HG03439 (cell line): ENCODE data around the gene CD37.
"Not testable (repeated sequence)": the region's sequence is repeated elsewhere in the genome, so short reads cannot be mapped to it uniquely, and the experiment has no call there.

ENCODE experiments used
- ATAC-seq: cut with Tn5 transposase; IDR thresholded peaks from one replicate; pipeline ENCODE4 v1.9.1; 2021; ENCODE audit warnings: mild to moderate bottlenecking, moderate library complexity; ENCODE audit not compliant: unreplicated experiment

Gene CD37, protein sequence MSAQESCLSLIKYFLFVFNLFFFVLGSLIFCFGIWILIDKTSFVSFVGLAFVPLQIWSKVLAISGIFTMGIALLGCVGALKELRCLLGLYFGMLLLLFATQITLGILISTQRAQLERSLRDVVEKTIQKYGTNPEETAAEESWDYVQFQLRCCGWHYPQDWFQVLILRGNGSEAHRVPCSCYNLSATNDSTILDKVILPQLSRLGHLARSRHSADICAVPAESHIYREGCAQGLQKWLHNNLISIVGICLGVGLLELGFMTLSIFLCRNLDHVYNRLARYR

GRCh38 chr19:49335071-49335783 lies at the start of gene CD37:
Gene CD37 (plus strand): TSS chr19:49335406. CDS start chr19:49335541, 135 bp downstream.
- ATAC-seq: no peak

- no peak for ATAC-seq
Measured at GRCh38 chr19:49287141-49287770, 48.0 kb upstream of the CD37 start.

GRCh38 chr19:49288205-49288604 lies 47.0 kb upstream of the CD37 start:
- ATAC-seq: not testable (repeated sequence)

DNA sequence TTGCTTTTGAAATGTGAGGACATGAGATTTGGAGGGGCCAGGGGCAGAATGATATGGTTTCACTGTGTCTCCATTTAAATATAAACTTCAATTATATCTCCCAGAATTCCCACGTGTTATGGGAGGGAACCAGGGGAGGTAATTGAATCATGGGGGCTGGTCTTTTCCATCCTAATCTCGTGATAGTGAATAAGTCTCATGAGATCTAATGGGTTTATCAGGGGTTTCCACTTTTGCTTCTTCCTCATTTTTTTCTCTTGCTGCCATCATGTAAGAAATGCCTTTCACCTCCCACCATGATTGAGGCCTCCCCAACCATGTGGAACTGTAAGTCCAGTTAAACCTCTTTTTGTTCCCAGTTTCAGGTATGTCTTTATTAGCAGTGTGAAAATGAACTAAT lies 45.9 kb upstream of the CD37 start:
- not testable (repeated sequence) for ATAC-seq

DNA sequence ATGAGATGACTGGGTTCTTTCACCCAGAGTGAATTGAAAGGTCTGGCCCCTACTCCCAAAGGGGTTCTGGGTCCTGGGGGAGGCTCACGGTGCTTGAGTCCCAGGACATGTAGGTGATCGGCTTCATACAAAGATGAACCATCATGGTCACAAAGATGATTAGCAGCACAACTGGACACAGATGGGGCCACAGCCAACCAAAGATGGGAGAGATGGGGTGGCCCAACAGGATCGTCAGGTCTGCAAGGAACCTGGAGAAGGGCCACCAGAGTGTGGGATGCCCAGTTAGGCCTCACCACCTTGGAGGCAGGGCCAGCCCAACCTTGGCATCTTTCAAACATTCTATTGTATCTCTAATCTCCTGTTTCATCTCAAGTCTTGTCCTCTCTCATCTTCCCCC lies 44.7 kb upstream of the CD37 start:
- ATAC-seq: no peak

- ATAC-seq: no peak
Measured at GRCh38 chr19:49294401-49294800, 40.8 kb upstream of the CD37 start.

GRCh38 chr19:49295208-49295880 lies 39.9 kb upstream of the CD37 start:
- ATAC-seq: no peak

GRCh38 chr19:49297403-49297802 lies 37.8 kb upstream of the CD37 start:
- no peak for ATAC-seq

DNA sequence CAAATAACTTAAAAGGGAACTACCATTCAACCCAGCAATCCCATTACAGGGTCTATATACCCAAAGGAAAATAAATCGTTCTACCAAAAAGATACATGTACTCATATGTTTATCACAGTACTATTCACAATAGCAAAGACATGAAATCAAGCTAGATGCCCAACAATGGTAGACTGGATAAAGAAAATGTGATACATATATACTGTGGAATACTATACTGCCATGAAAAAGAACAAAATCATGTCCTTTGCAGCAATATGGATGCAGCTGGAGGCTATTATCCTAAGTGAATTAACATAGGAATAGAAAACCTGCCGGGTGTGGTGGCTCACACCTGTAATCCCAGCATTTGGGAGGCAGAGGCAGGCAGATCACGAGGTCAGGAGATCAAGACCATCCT lies 36.6 kb upstream of the CD37 start:
- ATAC-seq: not testable (repeated sequence)

DNA sequence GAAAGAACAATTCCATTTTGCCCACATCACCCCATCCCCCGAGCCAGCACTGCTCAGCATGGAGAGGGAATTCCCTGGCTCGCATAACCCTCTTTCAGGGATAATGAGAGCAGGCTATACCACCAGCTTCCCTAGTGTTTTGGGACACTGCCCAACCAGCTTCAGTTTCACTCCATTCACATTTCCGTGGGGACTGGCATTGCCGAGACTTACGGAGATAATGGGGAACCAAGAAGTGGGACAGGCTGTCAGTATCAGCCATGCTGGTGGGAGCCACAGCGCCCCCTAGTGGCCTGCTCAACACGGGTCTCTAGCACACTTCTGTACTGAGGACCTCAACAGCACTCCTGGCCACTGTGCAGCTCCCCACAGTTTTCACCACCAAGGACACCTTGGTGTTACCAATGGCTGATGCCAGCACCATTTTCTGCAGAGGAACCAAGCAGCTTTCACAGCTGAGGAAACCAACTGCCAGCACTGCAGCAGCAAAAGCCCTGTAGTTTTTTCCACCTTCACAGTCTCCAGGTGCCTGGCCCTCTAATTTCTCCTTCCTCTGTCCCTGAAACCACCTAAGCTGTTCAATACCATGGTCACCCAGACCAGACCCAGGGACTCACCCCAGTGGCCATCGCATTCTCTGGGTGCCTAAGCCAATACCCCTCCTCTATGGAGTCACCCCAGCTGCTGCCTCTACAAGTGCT lies 33.9 kb upstream of the CD37 start:
- ATAC-seq: peak; percentile 71

- no peak for ATAC-seq
Measured at GRCh38 chr19:49301866-49302252, 33.3 kb upstream of the CD37 start.

DNA sequence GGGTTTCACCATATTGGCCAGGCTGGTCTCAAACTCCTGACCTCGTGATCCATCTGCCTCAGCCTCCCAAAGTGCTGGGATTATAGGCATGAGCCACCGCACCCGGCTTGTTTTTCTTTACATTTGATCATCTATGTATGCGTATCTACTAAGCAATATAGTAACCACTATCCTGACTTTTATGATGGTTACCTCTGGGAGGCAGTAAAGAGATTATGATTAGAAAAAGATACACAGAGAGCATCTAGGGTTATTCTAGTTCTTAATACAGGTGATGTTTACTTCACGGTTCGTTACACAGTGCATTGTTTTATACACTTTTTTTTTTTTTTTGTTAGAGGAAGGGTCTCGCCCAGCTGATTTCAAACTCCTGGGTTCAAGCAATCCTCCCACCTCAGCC lies 28.5 kb upstream of the CD37 start:
- ATAC-seq: not testable (repeated sequence)

DNA sequence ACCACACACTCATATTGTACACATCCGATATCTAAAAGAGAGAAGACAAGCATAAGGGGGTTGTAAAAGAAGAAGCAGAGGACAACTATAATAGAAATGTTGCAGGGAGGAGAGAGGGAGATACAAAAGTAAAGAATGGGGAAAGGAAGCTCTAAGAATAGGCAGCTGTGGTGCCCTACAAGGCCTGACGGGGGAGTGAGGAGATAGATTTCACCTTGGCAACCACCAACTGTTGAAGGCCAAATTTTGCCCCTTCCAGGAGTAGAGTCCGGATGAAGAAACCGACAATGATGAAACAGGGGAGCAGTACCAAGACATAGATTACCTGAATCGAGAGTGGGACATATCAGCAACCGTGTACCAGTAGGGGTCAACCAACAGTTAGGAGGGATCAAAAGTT lies 26.1 kb upstream of the CD37 start:
- ATAC-seq: no peak

DNA sequence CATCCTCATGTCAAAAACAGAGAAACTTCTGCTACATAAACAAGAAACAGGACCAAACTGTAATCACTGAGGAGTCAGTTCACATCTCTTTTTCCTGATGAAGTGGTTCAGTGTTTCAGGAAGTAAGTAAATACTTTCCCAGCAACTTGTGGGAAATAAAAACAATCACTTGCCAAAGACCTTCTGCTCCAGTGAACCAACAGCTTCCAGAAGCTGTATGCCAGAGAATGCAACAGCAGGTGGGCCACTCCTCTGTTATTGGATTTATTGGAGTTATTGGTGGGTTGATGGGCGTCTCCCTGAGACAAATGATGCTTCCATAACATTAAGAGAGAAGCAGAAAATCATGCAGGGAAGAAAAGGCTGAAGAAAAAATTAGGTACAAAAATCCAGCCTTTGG lies 20.1 kb upstream of the CD37 start:
- ATAC-seq: no peak

GRCh38 chr19:49316284-49316683 lies 18.9 kb upstream of the CD37 start:
- no peak for ATAC-seq

GRCh38 chr19:49318296-49318695 lies 16.9 kb upstream of the CD37 start:
- no peak for ATAC-seq

DNA sequence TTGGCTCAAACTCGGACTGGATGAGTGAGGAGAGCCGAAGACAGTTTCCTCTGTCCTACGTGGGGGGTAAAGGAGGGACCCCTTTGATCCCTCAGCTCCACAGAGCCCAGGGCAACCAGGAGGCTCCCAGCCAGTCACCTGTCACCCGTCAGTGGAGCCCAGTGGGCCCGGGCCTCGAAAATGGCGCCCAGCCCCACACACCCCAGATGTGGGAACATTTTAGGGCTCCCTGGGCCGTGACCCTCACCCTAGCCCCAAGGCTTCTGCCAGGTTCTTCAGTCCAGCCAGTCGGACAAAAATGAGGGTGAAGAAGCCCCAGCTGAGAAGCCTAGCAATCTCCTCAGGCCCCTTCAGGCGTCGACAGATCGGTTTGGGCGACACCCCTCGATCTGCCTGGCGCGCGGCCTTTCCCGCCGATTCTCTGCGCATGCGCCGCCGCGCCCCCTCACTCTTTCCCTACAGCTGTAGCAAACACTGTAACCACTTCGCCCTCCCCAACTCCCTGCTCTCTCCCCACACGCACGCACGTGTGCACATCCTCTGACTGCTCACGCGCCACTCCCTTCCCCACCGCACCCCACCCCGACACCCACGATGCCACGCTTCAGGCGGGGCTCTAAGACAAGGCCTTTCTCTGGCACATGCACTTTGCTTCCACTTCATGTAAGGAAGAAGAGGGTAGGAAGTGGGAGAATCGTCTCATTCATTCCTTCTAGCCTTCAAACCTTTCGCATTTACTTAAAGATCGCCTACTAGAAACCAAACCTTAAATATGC lies 10.2 kb upstream of the CD37 start, which contains the start of gene SLC6A16:
Gene SLC6A16 (minus strand): TSS at position 391 of the 776 bp plus-strand sequence. CDS start 13,844 bp downstream, outside the sequence.
- ATAC-seq: no peak

- not testable (repeated sequence) for ATAC-seq
Measured at GRCh38 chr19:49325756-49326155, 9.4 kb upstream of the CD37 start.

DNA sequence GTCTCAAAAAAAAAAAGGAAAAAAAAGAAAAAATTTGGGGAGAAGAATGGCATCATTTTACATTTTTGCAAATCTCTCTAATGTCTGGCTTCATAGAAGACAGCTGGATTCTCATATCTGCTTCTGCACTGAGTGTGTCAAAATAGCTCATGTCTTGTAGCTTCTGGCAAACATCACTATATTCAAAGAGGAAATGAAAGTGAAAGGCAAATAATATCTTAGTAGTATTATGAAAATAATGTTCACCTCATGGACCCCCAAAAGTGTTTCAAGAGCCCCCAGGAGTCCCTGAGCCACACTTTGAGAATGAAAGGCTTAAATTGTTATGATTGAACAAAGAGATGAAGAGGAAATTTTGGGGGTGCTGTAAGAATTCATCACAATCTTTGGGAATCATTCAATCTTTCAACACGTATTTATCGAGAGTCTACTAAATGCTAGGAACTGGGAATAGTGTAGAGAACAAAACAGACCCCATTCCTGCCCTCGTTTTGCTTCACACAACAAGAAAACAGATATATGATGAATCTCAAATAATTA lies 9.0 kb upstream of the CD37 start:
- no peak for ATAC-seq
